ENCODE results near the gene COMP.

Gene COMP

GRCh38 chr19:18783958-18784785 is 6.9 kb downstream of the COMP start:
- DNase-seq (ENCODE audit: low read depth), result no peak
- no peak for TF ChIP-seq CTCF (IDR thresholded peaks at IDR 0.05; ENCODE audit: control insufficient read depth, insufficient read depth, low read depth, low read length, missing control alignments)
- no peak overlapping the region for H3K4me3 ChIP-seq (ENCODE audit: control insufficient read depth, low read depth, low read length)

GRCh38 chr19:18782559-18783225 is 8.4 kb downstream of the COMP start:
- no peak for TF ChIP-seq CTCF (IDR thresholded peaks at IDR 0.05; ENCODE audit: control insufficient read depth, insufficient read depth, low read depth, low read length, missing control alignments)
- H3K4me3 ChIP-seq (ENCODE audit: control insufficient read depth, low read depth, low read length), result no peak overlapping the region
- no peak for DNase-seq (ENCODE audit: low read depth)

- no peak for DNase-seq (ENCODE audit: low read depth)
- no peak overlapping the region for H3K4me3 ChIP-seq (ENCODE audit: control insufficient read depth, low read depth, low read length)
- TF ChIP-seq CTCF (IDR thresholded peaks at IDR 0.05; ENCODE audit: control insufficient read depth, insufficient read depth, low read depth, low read length, missing control alignments), result no peak
Observed at GRCh38 chr19:18781885-18782527, 9.1 kb downstream of the COMP start.

- no peak overlapping the region for H3K4me3 ChIP-seq (ENCODE audit: control insufficient read depth, low read depth, low read length)
- no peak for DNase-seq (ENCODE audit: low read depth)
- no peak for TF ChIP-seq CTCF (IDR thresholded peaks at IDR 0.05; ENCODE audit: control insufficient read depth, insufficient read depth, low read depth, low read length, missing control alignments)
Observed at GRCh38 chr19:18781047-18781600, 10.0 kb downstream of the COMP start.

GRCh38 chr19:18780631-18781030 is 10.5 kb downstream of the COMP start:
- TF ChIP-seq CTCF (IDR thresholded peaks at IDR 0.05; ENCODE audit: control insufficient read depth, insufficient read depth, low read depth, low read length, missing control alignments), result peak; percentile 22
- DNase-seq (ENCODE audit: low read depth), result no peak
- no peak overlapping the region for H3K4me3 ChIP-seq (ENCODE audit: control insufficient read depth, low read depth, low read length)

- no peak for TF ChIP-seq CTCF (IDR thresholded peaks at IDR 0.05; ENCODE audit: control insufficient read depth, insufficient read depth, low read depth, low read length, missing control alignments)
- no peak overlapping the region for H3K4me3 ChIP-seq (ENCODE audit: control insufficient read depth, low read depth, low read length)
- no peak for DNase-seq (ENCODE audit: low read depth)
Observed at GRCh38 chr19:18780081-18780480, 11.0 kb downstream of the COMP start.

Data from AG09309 (cell line).